Chondrocyte (in vitro differentiated cells): Measurements from ENCODE around the gene TAB2. TPM values are rescaled to one million over a fixed set of nuclear protein-coding genes. Genes with fewer than 3 reads are reported as not detected.

Experiments used
- DNase-seq: peaks from one replicate; pipeline ENCODE4 v3.0.0; 2021; ENCODE audit warnings: mixed read lengths, low spot score
- H3K27ac Mint-ChIP-seq: one replicate; pipeline ENCODE4 v1.8.0; 2021; ENCODE audit warnings: mild to moderate bottlenecking, moderate library complexity, mixed read lengths; ENCODE audit not compliant: unreplicated experiment
- H3K27me3 Mint-ChIP-seq: 2 replicates; pipeline ENCODE4 v1.8.0; 2021; ENCODE audit warnings: low read depth, mixed read lengths
- H3K36me3 Mint-ChIP-seq: 2 replicates; pipeline ENCODE4 v1.8.0; 2021; ENCODE audit warnings: low read depth, mixed read lengths
- H3K4me1 Mint-ChIP-seq: 2 replicates; pipeline ENCODE4 v1.8.0; 2021; ENCODE audit warnings: low read depth, mild to moderate bottlenecking, mixed read lengths
- H3K4me3 Mint-ChIP-seq: one replicate; pipeline ENCODE4 v1.8.0; 2021; ENCODE audit warnings: mild to moderate bottlenecking, moderate library complexity, mixed read lengths; ENCODE audit not compliant: unreplicated experiment
- H3K9me3 Mint-ChIP-seq: 2 replicates; pipeline ENCODE4 v1.8.0; 2021; ENCODE audit warnings: low read depth, mixed read lengths
- total RNA-seq: library from RNA; stranded (reverse); gene quantifications from 3 replicates; pipeline ENCODE4 v1.2.1, GENCODE V29; 2021
- TF ChIP-seq, protein P1 (sequence below): fragments of 200-600 bp; sonication (generic); IDR thresholded peaks from 2 replicates; pipeline ENCODE4 v1.5.0; 2021; ENCODE audit warnings: antibody characterized with exemption, mild to moderate bottlenecking, moderate library complexity

The TAB2 gene
- total RNA-seq, 1 donor from 2014 or later: 54.9 TPM

DNA sequence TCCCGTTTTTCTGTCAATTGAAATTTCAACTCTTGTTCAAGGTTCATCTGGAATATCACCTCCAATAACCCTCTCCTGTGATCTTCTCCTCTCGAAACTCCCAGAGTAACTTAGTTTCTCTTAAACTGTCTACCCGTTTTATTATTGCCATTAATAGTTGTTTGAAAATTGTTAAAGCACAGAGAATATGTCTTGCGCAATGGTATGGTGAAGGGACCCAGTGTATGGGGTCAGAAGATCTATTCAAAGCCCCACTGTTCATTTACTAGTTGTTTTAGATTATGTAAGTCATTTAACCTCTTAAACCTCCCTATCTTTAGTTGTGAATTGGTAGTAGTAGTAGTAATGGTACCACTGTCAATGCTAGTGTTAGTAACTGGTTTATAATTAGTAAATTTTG, 6.2 kb upstream of the TAB2 start:
- Mint-ChIP-seq H3K36me3 (no peaks in the 10 kb centered on the region), H3K9me3 (peaks cover 3% of the 10 kb centered on the region), H3K27ac (no peak overlapping the region), H3K4me3 (no peak overlapping the region), H3K4me1 (peaks cover 13% of the 10 kb centered on the region), H3K27me3 (no peaks in the 10 kb centered on the region)
- DNase-seq: no peak
- TF ChIP-seq, protein P1, sequence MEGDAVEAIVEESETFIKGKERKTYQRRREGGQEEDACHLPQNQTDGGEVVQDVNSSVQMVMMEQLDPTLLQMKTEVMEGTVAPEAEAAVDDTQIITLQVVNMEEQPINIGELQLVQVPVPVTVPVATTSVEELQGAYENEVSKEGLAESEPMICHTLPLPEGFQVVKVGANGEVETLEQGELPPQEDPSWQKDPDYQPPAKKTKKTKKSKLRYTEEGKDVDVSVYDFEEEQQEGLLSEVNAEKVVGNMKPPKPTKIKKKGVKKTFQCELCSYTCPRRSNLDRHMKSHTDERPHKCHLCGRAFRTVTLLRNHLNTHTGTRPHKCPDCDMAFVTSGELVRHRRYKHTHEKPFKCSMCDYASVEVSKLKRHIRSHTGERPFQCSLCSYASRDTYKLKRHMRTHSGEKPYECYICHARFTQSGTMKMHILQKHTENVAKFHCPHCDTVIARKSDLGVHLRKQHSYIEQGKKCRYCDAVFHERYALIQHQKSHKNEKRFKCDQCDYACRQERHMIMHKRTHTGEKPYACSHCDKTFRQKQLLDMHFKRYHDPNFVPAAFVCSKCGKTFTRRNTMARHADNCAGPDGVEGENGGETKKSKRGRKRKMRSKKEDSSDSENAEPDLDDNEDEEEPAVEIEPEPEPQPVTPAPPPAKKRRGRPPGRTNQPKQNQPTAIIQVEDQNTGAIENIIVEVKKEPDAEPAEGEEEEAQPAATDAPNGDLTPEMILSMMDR: no peak

DNA sequence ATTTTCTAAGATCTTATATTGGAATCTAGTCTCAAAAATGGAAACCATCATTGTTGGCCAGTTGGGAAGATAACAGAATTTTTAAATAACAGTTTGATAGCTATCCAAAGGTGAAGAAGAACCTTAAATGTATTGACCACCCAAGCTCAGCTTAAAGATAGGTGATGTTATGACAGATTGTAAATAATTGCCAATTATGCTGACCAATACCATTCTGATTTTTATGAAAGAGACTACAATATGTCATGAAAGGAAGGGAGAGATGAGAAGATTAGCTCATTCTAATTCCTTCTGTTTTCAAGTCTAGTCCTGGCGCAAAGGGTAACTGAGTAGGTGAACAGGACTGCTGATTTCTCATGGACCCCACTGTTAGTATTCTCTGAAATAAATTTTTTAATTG, 5.7 kb upstream of the TAB2 start:
- no peak for DNase-seq
- Mint-ChIP-seq H3K4me3 (no peak overlapping the region), H3K36me3 (no peaks in the 10 kb centered on the region), H3K9me3 (peaks cover 3% of the 10 kb centered on the region), H3K27me3 (no peaks in the 10 kb centered on the region), H3K4me1 (peaks cover 14% of the 10 kb centered on the region), H3K27ac (no peak overlapping the region)
- TF ChIP-seq, protein P1: no peak

DNA sequence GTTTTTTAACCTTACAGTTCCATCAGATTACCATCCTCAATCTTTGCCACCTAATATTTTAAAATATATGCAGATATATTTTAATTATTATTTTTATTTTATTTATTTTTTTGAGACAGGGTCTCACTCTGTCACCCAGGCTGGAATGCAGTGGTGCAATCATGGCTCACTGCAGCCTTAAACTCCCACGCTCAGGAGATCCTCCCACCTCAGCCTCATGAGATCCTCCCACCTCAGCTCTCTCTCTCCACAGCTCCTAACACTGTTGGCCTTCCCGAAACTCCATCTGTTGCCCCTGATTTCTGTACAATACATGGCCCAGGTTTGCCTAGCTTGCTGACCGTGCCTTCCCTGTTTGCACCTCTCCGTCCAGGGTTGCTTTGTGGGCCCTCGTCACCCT, 4.4 kb upstream of the TAB2 start:
- no peaks in the 10 kb centered on the region for H3K27me3 Mint-ChIP-seq
- H3K4me3 Mint-ChIP-seq: no peak overlapping the region
- DNase-seq: no peak
- no peaks in the 10 kb centered on the region for H3K36me3 Mint-ChIP-seq
- TF ChIP-seq, protein P1: no peak
- H3K4me1 Mint-ChIP-seq: peaks cover 5% of the 10 kb centered on the region
- peaks cover 3% of the 10 kb centered on the region for H3K9me3 Mint-ChIP-seq
- no peak overlapping the region for H3K27ac Mint-ChIP-seq

DNA sequence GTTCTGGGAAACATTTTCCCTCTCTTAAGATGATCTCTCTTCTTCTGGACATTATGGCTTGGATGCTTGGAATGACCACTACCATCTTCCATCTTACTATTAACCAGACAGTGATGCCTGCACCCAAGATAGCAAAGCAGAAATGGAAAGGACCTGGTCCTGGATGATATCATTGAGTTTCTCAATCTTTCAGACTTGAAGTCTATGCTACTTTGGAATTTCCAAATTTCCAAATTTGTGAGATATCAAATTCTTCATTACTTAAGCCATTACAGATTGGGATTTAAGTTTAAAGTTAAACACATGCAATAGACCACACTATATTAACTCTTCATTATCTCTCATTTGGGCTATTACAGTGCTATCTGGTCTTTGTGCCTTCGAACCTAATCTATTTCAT, 3.7 kb upstream of the TAB2 start:
- Mint-ChIP-seq H3K27me3 (no peaks in the 10 kb centered on the region), H3K4me1 (peaks cover 8% of the 10 kb centered on the region), H3K9me3 (peaks cover 2% of the 10 kb centered on the region), H3K27ac (no peak overlapping the region), H3K4me3 (no peak overlapping the region), H3K36me3 (no peaks in the 10 kb centered on the region)
- TF ChIP-seq, protein P1: no peak
- no peak for DNase-seq

DNA sequence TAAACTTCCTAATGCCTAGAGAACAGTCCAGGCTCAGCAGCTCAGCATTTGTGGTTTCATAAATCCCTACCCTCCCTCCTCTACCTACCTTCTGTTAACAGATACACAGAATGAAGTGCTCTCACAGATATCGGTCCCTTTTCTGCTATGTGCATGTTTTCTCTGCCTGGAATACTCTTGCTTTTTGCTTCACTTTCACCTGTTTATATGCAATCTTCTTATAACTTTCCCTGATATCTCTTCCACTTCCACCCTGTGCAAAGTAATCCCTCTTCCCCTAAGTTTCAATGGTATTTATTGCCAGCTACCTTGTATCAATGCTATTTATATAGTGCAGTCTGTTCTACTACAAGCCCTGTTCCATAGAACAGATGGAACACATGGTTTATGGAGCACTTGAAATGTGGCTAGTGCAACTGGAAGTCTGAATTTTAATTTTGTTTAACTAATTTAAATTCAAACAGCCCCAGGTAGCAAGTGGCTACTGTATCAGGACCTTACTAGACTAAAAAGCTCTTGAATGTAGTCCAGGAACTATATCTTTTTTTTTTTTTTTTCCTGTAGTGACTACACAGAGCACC, 3.1 kb upstream of the TAB2 start:
- Mint-ChIP-seq H3K27me3 (no peaks in the 10 kb centered on the region), H3K4me1 (peaks cover 14% of the 10 kb centered on the region), H3K4me3 (no peak overlapping the region), H3K27ac (no peak overlapping the region), H3K36me3 (no peaks in the 10 kb centered on the region), H3K9me3 (no peaks in the 10 kb centered on the region)
- TF ChIP-seq, protein P1: no peak
- DNase-seq: no peak
